Stimulated activated CD8-positive, alpha-beta memory T cell treated with anti-CD3 and anti-CD28 coated beads, Interleukin-15, amount 100 ng/mL, for 48 hours (primary cell): ENCODE results near the gene ASIC3.

ENCODE experiments used
- DNase-seq, 2 donors: peaks; one replicate each; pipeline ENCODE4 v3.0.0-alpha.2; 2020; ENCODE audit warnings: low read depth in 2 of 2

ASIC3 gene

GRCh38 chr7:151070574-151070960, 22.2 kb downstream of the ASIC3 start:
- no peak for DNase-seq

GRCh38 chr7:151071032-151071866, 22.9 kb downstream of the ASIC3 start:
- no peak for DNase-seq

GRCh38 chr7:151073990-151074389, 25.7 kb downstream of the ASIC3 start:
- DNase-seq: no peak

- no peak for DNase-seq
Measured at GRCh38 chr7:151074817-151075661, 26.7 kb downstream of the ASIC3 start.

- DNase-seq: no peak
Measured at GRCh38 chr7:151075662-151075971, 27.3 kb downstream of the ASIC3 start.

- no peak for DNase-seq
Measured at GRCh38 chr7:151075978-151076426, 27.7 kb downstream of the ASIC3 start.

GRCh38 chr7:151076863-151077704, 28.8 kb downstream of the ASIC3 start:
- no peak for DNase-seq

GRCh38 chr7:151077705-151078232, 29.4 kb downstream of the ASIC3 start:
- no peak for DNase-seq

- no peak for DNase-seq
Measured at GRCh38 chr7:151078233-151079040, 30.1 kb downstream of the ASIC3 start.

- no peak for DNase-seq
Measured at GRCh38 chr7:151079199-151079910, 31.0 kb downstream of the ASIC3 start.

- DNase-seq: no peak
Measured at GRCh38 chr7:151080067-151080521, 31.8 kb downstream of the ASIC3 start.

GRCh38 chr7:151080522-151081169, 32.3 kb downstream of the ASIC3 start, which contains the start of gene FASTK:
FASTK (minus strand) TSS chr7:151080809; CDS start chr7:151080766, 43 bp downstream.
- DNase-seq: peak; percentile 85 to 87

- DNase-seq: no peak
Measured at GRCh38 chr7:151081170-151082101, 33.1 kb downstream of the ASIC3 start.

GRCh38 chr7:151082141-151083070, 34.1 kb downstream of the ASIC3 start:
- no peak for DNase-seq

GRCh38 chr7:151083071-151083823, 34.9 kb downstream of the ASIC3 start, which contains the start of gene TMUB1:
TMUB1 (minus strand) TSS chr7:151083493; CDS start chr7:151082563, 930 bp downstream.
- peak; percentile 73 to 81 for DNase-seq

- DNase-seq: no peak
Measured at GRCh38 chr7:151083824-151084160, 35.5 kb downstream of the ASIC3 start.

- no peak for DNase-seq
Measured at GRCh38 chr7:151085329-151085690, 37.0 kb downstream of the ASIC3 start.
